Measurements from ENCODE around the gene DMXL2. TPM values are rescaled to one million over a fixed set of nuclear protein-coding genes. Genes with fewer than 3 reads are reported as not detected.

DMXL2 gene
- total and polyA plus RNA-seq, 9 of the 15 experiments (the other 6 are each of a cell fraction or from before 2014, with no cell fraction given), result 9.3 to 57.7 (median 30.7) TPM

- TF ChIP-seq ATF3 (IDR thresholded peaks at IDR 0.05) (peak; percentile 62), ATF3 (CRISPR knock-in tag; conservative IDR thresholded peaks at IDR 0.05) (no peak), ELK3 (CRISPR knock-in tag; IDR thresholded peaks at IDR 0.05) (no peak), POLR2H (tag; IDR thresholded peaks at IDR 0.05; ENCODE audit: low read depth) (0 out of 2 replicates have a peak, but pooled peaks have one; percentile 17), TRIM25 (IDR thresholded peaks at IDR 0.05; ENCODE audit: borderline replicate concordance) (no peak)
These were observed 20.8 kb downstream of the DMXL2 start (continued) for GRCh38 chr15:51601801-51602200.

GRCh38 chr15:51600114-51600513, 22.5 kb downstream of the DMXL2 start:
- H3K27ac ChIP-seq (ENCODE audit: extremely low read depth, low read depth, low read length), result no peak overlapping the region; the same call in 2 of the 3 replicates
- TF ChIP-seq JUND (IDR thresholded peaks at IDR 0.05; ENCODE audit: borderline replicate concordance, low read depth, low read length) (peak; percentile 89), JUND (tag; IDR thresholded peaks at IDR 0.05; ENCODE audit: borderline replicate concordance, low read depth, low read length) (peak; percentile 82; the same call in 2 of the 3 replicates), SMARCE1 (IDR thresholded peaks at IDR 0.05) (peak; percentile 90), FOXP4 (CRISPR knock-in tag; IDR thresholded peaks at IDR 0.05; ENCODE audit: borderline replicate concordance) (no peak), POLR3G (IDR thresholded peaks at IDR 0.05; ENCODE audit: extremely low read depth, insufficient read length, insufficient replicate concordance) (no peak), SNIP1 (IDR thresholded peaks at IDR 0.05; ENCODE audit: low read depth) (no peak), TRIM24 (IDR thresholded peaks at IDR 0.05) (0 out of 4 replicates have a peak, but pooled peaks of 1 of the 2 experiments have one; percentile 58), DPF2 (IDR thresholded peaks at IDR 0.05) (peak; percentile 90), KDM1A (IDR thresholded peaks at IDR 0.05) (peak; percentile 58 to 71; a peak in 3 of 4 replicates)

More at GRCh38 chr15:51600114-51600513, 22.5 kb downstream of the DMXL2 start:
- Histone ChIP-seq H3K4me1 (replicated peaks in 1 of 2; ENCODE audit: control insufficient read depth in 2 of 2, insufficient read depth in 2 of 2, low read length in 2 of 2) (peaks cover 0 to 23% of the 10 kb centered on the region in 2 experiments; a peak in 3 of 5 replicates), H3K9me3 (replicated peaks; ENCODE audit: control insufficient read depth, insufficient read depth, low read depth, low read length) (no peaks in the 10 kb centered on the region), H3K79me2 (ENCODE audit: control insufficient read depth, insufficient read depth, low read length) (peaks cover 52% of the 10 kb centered on the region), H3K4me2 (ENCODE audit: insufficient read depth, low read length) (peak overlapping the region; percentile 15; the same call in 1 of the 2 replicates), H3K27me3 (ENCODE audit: control insufficient read depth in 2 of 2, insufficient read depth in 2 of 2, low read length in 2 of 2) (no peaks in the 10 kb centered on the region), H2AFZ (ENCODE audit: low read depth, low read length) (no peak overlapping the region), H3K9ac (ENCODE audit: insufficient read depth in 1 of 2, low read depth in 2 of 2, low read length in 2 of 2) (no peak overlapping the region), H3K36me3 (ENCODE audit: control insufficient read depth, insufficient read depth, low read length) (no peaks in the 10 kb centered on the region; the same call in 2 of the 3 replicates), H3K9me1 (ENCODE audit: control insufficient read depth, insufficient read depth, low read length) (no peaks in the 10 kb centered on the region), H3K4me3 (no peak overlapping the region), H4K20me1 (replicated peaks; ENCODE audit: control insufficient read depth, insufficient read depth, low read length) (no peaks in the 10 kb centered on the region)
- DNase-seq (ENCODE audit: extremely low read depth in 1 of 4, low spot score in 3 of 4) (peak in 2 of 4 experiments; percentile 18 to 65), FAIRE-seq (no peak), ATAC-seq (peak; percentile 17; the same call in 2 of the 3 replicates)
- in situ Hi-C loops (cut with MboI), result no loop called here
- CTCF ChIA-PET (ENCODE audit: low intra/inter-chr PET ratio), result no interaction called here
- no TSS peak for BruUV-seq (replicated peaks)
- WGBS (ENCODE audit: insufficient coverage, low coverage, missing lambda C conversion rate), result 47% methylated on average over 1 of the region's 1 CpG
- POLR2A ChIA-PET, result interaction anchor here (1.3 kb wide), 1 partner anchor 11 kb away, joined by 4 read pairs; no protein-coding TSS in a partner anchor
- intact Hi-C loops (cut with micrococcal nuclease), result no loop called here
